HG02588 (cell line): ENCODE results near the gene ARHGEF35.
A peak's percentile ranks its signal among the peaks of the same experiment; 100 is the strongest.
"Not testable (repeated sequence)": the region's sequence is repeated elsewhere in the genome, so short reads cannot be mapped to it uniquely, and the experiment has no call there.

Experiments used
- ATAC-seq: cut with Tn5 transposase; IDR thresholded peaks from one replicate; pipeline ENCODE4 v1.9.1; 2021; ENCODE audit warnings: mild to moderate bottlenecking, moderate library complexity; ENCODE audit not compliant: unreplicated experiment

ARHGEF35 gene

DNA sequence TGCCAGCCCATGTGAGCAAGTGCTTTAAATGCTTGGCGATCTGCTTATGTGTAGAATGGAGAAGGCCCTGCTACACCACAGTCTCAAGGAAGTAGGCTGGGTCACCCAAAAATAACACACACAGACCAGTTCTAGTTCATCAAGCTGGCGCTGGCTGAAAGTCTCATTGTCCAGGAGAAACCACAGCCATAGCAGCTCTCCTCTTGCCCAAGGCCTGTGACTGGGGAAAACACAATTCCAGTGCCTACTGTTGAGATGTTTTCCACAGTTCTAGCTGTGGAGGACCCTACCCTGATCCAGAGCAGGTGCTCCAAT lies 16.5 kb downstream of the ARHGEF35 start:
- peak; percentile 22 for ATAC-seq

DNA sequence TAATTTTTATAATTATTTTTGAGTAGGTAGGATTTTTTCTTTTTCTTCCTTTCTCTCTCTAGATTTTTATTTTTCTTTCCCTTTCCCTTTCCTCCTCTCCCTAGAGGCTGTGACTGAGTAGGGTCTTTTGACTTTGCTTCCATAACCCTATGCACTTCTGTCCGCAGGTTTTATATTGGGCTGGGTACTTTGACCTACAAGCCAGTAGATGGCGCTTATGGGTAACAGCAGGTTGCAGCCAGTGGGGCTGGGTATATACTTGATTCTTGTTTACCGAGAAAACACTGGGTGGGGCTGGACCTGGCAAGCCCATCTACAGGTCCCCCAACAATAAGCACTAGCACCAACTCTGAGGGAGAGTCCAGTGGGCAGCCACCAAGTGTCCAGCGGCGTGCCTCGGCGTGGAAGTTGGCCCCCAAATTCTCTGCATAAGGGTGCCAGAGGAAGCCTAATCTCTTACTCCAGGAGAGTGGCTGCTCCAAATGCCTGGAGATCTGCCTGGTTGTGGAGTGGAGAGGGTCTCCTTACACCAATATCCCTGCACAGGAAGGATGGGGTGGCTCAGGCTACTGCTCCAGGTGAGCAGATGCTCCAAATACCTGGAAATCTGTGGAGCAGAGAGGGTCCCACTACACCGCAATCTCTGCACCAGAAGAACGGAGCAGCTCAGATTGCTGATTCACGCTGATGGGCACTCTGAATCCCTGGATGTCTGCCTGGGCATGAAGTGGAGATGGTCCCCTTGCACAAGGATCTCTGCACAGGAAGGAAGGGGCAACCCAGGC lies 17.1 kb downstream of the ARHGEF35 start:
- ATAC-seq: peak; percentile 98

DNA sequence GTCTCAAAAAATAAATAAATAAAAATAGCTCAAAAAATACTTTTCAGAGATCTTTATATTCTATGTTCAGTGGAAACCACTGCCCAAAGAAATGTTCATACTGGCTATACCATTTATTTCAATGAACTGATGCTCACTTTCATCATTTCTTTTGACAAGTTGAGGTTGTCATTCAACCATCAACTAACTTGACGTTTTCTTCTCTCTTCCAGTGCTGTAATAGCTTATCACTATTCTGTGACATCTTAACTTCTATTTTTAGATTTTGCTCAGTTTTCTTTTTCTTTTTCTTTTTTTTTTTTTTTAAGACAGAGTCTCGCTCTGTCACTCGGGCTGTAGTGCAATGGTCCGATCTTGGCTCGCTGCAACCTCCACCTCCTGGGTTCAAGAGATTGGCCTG lies 21.0 kb downstream of the ARHGEF35 start:
- no peak for ATAC-seq

DNA sequence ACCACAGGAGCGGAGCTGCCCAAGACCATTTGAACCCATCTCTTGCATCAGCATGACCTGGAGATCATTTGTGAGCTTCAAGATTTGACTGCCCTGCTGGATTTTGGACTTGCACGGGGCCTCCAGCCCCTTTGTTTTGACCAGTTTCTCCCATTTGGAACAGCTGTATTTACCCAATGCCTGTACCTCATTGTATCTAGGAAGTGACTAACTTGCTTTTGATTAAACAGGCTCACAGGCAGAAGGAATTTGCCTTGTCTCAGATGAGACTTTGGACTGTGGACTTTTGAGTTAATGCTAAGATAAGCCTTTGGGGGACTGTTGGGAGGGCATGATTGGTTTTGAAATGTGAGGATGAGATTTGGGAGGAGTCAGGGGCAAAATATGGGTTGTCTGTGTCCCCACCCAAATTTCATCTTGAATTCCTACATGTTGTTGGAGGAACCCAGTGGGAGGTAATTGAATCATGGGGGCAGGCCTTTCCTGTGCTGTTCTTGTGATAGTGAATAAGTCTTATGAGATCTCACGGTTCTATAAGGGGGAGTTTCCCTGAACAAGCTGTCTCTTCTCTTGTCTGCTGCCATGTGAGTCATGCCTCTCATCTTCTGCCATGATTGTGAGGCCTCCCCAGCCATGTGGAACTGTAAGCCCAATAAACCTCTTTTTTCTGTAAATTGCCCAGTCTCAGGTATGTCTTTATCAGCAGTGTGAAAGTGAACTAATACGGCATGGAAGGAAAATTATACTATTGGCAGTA lies 23.9 kb downstream of the ARHGEF35 start:
- not testable (repeated sequence) for ATAC-seq

DNA sequence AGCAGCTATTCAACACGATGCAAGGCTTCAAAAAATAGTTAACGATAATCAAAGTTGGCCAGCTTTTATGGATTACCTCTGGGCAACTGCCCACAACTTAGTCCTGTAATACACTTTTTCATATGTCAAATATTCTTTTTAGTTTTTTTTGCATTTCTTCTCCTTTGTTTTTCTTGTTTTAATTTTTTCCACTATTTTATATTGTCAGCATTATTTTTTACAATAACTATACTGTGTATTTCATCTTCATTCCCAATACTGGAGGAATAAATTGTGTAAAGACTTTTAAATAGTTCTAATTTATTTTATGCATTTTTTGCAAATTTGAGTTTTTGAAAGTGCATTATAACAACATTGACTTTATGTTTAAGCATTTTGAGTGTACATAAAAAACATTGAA lies 30.8 kb downstream of the ARHGEF35 start:
- no peak for ATAC-seq

DNA sequence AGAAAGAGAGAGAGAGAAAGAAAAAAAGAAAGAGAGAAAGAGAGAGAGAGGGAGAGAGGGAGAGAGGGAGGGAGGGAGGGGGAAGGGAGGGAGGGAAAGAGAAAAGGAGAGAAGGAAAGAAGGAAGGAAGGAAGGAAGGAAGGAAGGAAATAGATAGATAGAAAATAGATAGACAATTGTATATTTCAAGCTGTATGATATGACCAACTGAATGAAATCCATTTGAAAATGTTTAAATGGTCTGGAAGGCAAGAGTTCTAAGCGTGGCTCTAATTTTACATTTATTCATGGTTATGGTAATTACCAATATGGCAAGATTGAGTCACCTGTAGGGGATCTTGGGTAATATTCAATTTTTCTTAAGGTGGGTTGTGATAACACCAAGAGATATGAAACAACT lies 36.8 kb downstream of the ARHGEF35 start:
- ATAC-seq: no peak

DNA sequence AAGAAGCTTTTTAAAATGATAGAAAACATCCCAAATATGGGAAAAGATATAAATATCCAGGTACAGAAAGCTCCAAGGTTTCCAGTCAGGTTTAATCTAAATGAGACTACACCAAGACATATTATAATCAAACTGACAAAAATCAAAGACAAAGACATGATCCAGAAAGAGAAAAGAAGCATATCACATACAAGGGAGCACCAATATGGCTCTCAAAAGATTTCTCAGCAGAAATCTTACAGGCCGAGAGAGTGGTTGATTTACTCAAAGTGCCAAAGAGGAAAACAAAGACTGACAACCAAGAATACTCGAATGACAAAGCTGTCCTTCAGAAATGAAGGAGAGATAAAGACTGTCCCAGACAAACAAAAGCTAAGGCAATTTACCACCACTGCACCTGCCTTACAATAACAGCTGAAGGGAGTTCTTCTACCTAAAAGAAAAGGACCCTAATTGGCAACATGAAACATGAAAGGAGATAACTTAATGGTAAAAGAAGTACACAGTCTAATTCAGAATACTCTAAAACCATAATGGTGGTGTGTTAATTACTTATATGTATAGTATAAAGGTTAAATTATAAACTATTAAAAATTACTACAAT lies 47.3 kb downstream of the ARHGEF35 start:
- ATAC-seq: no peak

DNA sequence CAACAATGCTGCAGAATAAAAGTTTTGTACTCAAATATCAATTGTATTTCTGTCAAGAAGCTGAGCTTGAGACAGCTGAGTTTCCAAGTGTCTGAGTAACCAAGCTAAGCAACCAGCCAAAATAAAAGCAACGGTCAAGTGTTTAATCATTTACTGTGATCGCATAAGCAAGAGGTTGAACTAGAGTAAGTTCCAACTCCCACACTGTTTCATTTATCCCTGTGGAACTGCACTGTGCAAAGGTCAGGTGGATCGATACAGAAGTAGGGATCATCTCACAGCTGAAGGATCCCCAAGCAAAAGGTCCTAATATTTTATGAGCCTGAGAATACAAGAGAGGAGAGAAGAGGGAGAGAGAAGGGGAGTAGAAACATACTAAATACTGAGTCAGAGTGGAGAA lies 51.2 kb downstream of the ARHGEF35 start:
- ATAC-seq: no peak

DNA sequence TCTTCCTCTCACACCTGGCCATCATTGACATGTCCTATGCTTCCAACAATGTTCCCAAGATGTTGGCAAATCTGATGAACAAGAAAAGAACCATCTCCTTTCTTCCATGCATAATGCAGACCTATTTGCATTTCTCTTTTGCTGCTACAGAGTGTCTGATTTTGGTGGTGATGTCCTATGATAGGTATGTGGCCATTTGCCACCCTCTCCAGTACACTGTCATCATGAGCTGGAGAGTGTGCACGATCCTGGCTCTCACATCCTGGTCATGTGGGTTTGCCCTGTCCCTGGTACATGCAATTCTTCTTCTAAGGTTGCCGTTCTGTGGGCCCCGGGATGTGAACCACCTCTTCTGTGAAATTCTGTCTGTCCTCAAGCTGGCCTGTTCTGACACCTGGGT lies 53.4 kb downstream of the ARHGEF35 start:
- no peak for ATAC-seq

DNA sequence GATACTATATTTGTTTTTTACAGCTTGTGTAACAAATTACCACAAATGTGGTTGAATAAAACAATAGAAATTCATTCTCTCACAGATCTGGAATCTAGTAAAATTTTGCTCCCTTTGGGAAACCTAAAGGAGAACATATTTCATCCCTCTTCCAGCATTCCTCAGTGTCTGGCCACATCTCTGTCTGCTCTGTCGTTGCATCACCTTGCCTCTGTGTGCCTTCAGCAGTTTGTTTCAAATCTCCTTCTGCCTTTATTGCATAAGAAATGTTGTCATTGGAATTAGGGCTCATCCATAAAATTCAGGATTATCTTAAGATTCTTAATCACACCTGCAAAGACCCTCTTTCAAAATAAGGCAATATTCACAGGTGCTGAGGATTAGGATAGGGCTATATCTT lies 58.1 kb downstream of the ARHGEF35 start:
- ATAC-seq: no peak
